ENCODE data around the gene MYOM3.
"Not testable (repeated sequence)": the region's sequence is repeated elsewhere in the genome, so short reads cannot be mapped to it uniquely, and the experiment has no call there.

MYOM3 gene

GRCh38 chr1:24055681-24056080 is 56.3 kb downstream of the MYOM3 start:
- FAIRE-seq (no peak), DNase-seq (ENCODE audit: insufficient read length, low spot score) (no peak)
- no peak for TF ChIP-seq POLR2AphosphoS5 (IDR thresholded peaks at IDR 0.05; ENCODE audit: low read depth, low read length)
- no peak for TF ChIP-seq SPI1 (IDR thresholded peaks at IDR 0.05; ENCODE audit: low read depth, low read length)
- TF ChIP-seq TAF1 (IDR thresholded peaks at IDR 0.05; ENCODE audit: low read depth, low read length) = no peak
- TF ChIP-seq PAX5 (IDR thresholded peaks at IDR 0.05; ENCODE audit: insufficient read depth, low read length, severe bottlenecking) = no peak
- no peak for TF ChIP-seq POU2F2 (IDR thresholded peaks at IDR 0.05; ENCODE audit: low read depth, low read length)
- no peak for TF ChIP-seq POLR2A (IDR thresholded peaks at IDR 0.05; ENCODE audit: low read depth, low read length)

DNA sequence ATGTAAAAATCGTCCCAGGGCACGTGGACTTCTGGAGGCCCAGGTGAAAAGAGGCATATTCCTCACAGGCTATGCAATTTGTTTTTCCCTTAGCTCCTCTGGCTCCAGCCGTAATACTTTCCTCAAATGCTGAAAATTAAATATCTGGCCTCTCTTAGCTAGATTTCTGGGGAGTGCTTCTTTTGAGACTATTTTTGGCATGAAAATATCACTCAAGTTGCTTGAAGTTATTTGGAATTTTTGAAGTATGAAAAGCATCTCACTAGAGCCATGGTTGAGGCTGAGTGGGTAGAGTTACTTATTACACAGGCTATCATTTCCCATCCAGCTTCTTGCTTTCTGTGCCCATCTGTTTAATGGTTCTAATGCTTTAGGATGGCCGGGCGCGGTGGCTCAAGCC is 59.7 kb downstream of the MYOM3 start:
- no peak for TF ChIP-seq TAF1 (IDR thresholded peaks at IDR 0.05; ENCODE audit: low read depth, low read length)
- no peak for TF ChIP-seq PAX5 (IDR thresholded peaks at IDR 0.05; ENCODE audit: insufficient read depth, low read length, severe bottlenecking)
- no peak for TF ChIP-seq SPI1 (IDR thresholded peaks at IDR 0.05; ENCODE audit: low read depth, low read length)
- no peak for TF ChIP-seq POLR2A (IDR thresholded peaks at IDR 0.05; ENCODE audit: low read depth, low read length)
- TF ChIP-seq POU2F2 (IDR thresholded peaks at IDR 0.05; ENCODE audit: low read depth, low read length) = no peak
- no peak for TF ChIP-seq POLR2AphosphoS5 (IDR thresholded peaks at IDR 0.05; ENCODE audit: low read depth, low read length)
- FAIRE-seq = no peak
- no peak for DNase-seq (ENCODE audit: insufficient read length, low spot score)

DNA sequence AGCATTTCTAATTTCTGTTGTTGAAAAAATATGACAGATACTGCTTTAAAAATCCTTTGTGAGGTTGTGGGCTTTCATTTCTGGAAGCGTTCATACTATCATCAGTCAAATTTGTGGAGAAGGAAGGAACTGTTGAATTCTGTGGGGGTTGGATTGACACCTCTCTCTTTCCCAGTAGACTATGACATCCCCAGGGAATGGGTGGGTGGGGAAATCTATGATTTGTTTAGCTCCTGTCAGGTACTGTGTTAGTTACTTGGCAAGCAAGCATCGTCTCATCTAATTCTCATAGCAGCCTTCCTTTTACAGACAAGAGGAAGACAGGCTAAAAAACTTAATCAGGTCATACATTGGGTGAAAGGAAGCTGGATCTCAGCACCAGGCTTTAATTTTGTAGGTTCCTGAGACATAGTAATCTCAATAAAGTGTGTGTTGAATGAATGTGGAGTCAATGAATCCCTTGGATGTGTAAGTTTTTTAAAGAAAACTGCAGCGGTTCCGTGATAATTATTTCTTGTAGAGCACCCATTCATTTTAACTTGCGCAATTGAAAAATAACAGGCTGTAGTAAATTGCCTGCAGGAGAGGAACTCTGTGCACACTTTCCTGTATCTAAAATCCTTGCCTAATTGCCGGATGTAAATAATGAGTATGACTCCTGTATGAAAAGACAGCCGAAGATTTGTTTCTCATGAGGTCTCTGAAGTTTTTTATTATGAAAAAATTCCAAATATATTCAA is 60.6 kb downstream of the MYOM3 start:
- DNase-seq (ENCODE audit: insufficient read length, low spot score) (no peak), FAIRE-seq (no peak)
- TF ChIP-seq POLR2AphosphoS5 (IDR thresholded peaks at IDR 0.05; ENCODE audit: low read depth, low read length) = no peak
- TF ChIP-seq POLR2A (IDR thresholded peaks at IDR 0.05; ENCODE audit: low read depth, low read length) = no peak
- TF ChIP-seq POU2F2 (IDR thresholded peaks at IDR 0.05; ENCODE audit: low read depth, low read length) = no peak
- TF ChIP-seq SPI1 (IDR thresholded peaks at IDR 0.05; ENCODE audit: low read depth, low read length) = no peak
- no peak for TF ChIP-seq TAF1 (IDR thresholded peaks at IDR 0.05; ENCODE audit: low read depth, low read length)
- TF ChIP-seq PAX5 (IDR thresholded peaks at IDR 0.05; ENCODE audit: insufficient read depth, low read length, severe bottlenecking) = no peak

- DNase-seq (ENCODE audit: insufficient read length, low spot score) = no peak
- TF ChIP-seq POLR2AphosphoS5 (IDR thresholded peaks at IDR 0.05; ENCODE audit: low read depth, low read length) = no peak
- TF ChIP-seq POLR2A (IDR thresholded peaks at IDR 0.05; ENCODE audit: low read depth, low read length) = no peak
- no peak for TF ChIP-seq TAF1 (IDR thresholded peaks at IDR 0.05; ENCODE audit: low read depth, low read length)
- TF ChIP-seq SPI1 (IDR thresholded peaks at IDR 0.05; ENCODE audit: low read depth, low read length) = no peak
- no peak for TF ChIP-seq PAX5 (IDR thresholded peaks at IDR 0.05; ENCODE audit: insufficient read depth, low read length, severe bottlenecking)
- TF ChIP-seq POU2F2 (IDR thresholded peaks at IDR 0.05; ENCODE audit: low read depth, low read length) = no peak
- FAIRE-seq = no peak
Measured at GRCh38 chr1:24049733-24050132, 62.2 kb downstream of the MYOM3 start.

DNA sequence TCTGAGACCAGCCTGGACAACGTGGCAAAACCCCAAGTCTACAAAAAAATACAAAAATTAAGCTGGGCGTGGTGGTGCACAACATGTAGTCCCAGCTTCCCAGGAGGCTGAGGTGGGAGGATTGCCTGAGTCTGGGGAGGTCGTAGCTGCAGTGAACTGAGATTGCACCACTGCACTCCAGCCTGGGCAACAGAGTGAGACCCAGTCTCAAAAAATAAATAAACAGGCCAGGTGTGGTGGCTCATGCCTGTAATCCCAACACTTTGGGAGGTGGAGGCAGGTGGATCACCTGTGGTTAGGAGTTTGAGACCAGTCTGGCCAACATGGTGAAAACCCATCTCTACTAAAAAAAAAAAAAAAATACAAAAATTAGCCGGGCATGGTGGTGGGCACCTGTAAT is 63.0 kb downstream of the MYOM3 start:
- not testable (repeated sequence) for FAIRE-seq; DNase-seq (ENCODE audit: insufficient read length, low spot score)

DNA sequence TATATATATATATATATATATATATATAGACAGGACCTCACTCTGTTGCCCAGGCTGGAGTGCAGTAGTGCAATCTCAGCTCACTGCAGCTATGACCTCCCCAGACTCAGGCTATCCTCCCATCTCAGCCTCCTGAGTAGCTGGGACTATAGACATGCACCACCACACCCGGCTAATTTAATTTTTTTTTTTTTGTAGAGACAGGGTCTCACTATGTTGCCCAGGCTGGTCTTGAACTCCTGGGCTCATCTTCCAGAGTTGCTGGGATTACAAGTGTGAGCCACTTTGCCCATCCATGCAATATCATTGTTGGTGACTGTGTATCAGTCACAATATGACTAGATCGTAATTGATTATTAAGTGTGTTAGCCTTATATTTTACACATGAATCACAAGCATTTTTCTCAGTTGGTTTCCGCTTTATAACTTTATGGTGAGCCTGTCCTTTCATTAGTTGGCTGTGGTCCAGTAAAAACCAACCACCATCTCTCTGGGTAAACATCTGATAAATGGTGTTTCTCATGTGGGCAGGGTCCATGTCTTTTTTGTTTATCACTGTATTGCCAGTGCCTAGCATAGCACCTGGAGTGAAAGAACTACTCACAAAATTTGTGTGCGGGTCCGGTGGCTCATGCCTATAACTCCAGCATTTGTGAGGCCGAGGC is 63.6 kb downstream of the MYOM3 start:
- TF ChIP-seq POU2F2 (IDR thresholded peaks at IDR 0.05; ENCODE audit: low read depth, low read length) (no peak), POLR2AphosphoS5 (IDR thresholded peaks at IDR 0.05; ENCODE audit: low read depth, low read length) (no peak), SPI1 (IDR thresholded peaks at IDR 0.05; ENCODE audit: low read depth, low read length) (no peak), POLR2A (IDR thresholded peaks at IDR 0.05; ENCODE audit: low read depth, low read length) (no peak), PAX5 (IDR thresholded peaks at IDR 0.05; ENCODE audit: insufficient read depth, low read length, severe bottlenecking) (no peak), TAF1 (IDR thresholded peaks at IDR 0.05; ENCODE audit: low read depth, low read length) (no peak)
- no peak for DNase-seq (ENCODE audit: insufficient read length, low spot score)
- FAIRE-seq = peak; percentile 5

GRCh38 chr1:24047110-24047477 is 64.8 kb downstream of the MYOM3 start:
- no peak for TF ChIP-seq PAX5 (IDR thresholded peaks at IDR 0.05; ENCODE audit: insufficient read depth, low read length, severe bottlenecking)
- TF ChIP-seq POU2F2 (IDR thresholded peaks at IDR 0.05; ENCODE audit: low read depth, low read length) = no peak
- TF ChIP-seq SPI1 (IDR thresholded peaks at IDR 0.05; ENCODE audit: low read depth, low read length) = no peak
- no peak for TF ChIP-seq POLR2A (IDR thresholded peaks at IDR 0.05; ENCODE audit: low read depth, low read length)
- TF ChIP-seq POLR2AphosphoS5 (IDR thresholded peaks at IDR 0.05; ENCODE audit: low read depth, low read length) = no peak
- TF ChIP-seq TAF1 (IDR thresholded peaks at IDR 0.05; ENCODE audit: low read depth, low read length) = no peak
- no peak for FAIRE-seq
- DNase-seq (ENCODE audit: insufficient read length, low spot score) = no peak

GRCh38 chr1:24045771-24046170 is 66.2 kb downstream of the MYOM3 start:
- no peak for FAIRE-seq
- TF ChIP-seq SPI1 (IDR thresholded peaks at IDR 0.05; ENCODE audit: low read depth, low read length) (no peak), POU2F2 (IDR thresholded peaks at IDR 0.05; ENCODE audit: low read depth, low read length) (no peak), TAF1 (IDR thresholded peaks at IDR 0.05; ENCODE audit: low read depth, low read length) (no peak), PAX5 (IDR thresholded peaks at IDR 0.05; ENCODE audit: insufficient read depth, low read length, severe bottlenecking) (no peak), POLR2A (IDR thresholded peaks at IDR 0.05; ENCODE audit: low read depth, low read length) (no peak), POLR2AphosphoS5 (IDR thresholded peaks at IDR 0.05; ENCODE audit: low read depth, low read length) (no peak)
- no peak for DNase-seq (ENCODE audit: insufficient read length, low spot score)

DNA sequence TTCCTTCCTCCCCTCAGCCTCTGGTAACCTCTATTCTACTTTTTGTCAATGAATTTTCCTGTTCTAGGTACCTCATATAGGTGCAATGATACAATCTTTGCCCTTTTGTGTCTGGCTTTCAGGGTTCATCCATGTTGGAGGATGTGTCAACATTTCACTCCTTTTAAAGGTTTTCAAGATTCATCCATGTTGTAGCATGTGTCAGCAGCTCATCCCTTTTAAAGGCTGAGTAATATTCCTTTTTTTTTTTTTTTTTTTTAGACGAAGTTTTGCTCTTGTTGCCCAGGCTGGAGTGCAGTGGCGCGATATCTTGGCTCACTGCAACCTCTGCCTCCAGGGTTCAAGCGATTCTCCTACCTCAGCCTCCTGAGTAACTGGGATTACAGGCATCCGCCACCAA is 67.3 kb downstream of the MYOM3 start:
- not testable (repeated sequence) for FAIRE-seq; DNase-seq (ENCODE audit: insufficient read length, low spot score)

Data from GM12891 (cell line).